M059J (cell line): Measurements from ENCODE around the gene SEMA3A. TPM values are rescaled to one million over a fixed set of nuclear protein-coding genes. Genes with fewer than 3 reads are reported as not detected.
"Not testable (repeated sequence)": the region's sequence is repeated elsewhere in the genome, so short reads cannot be mapped to it uniquely, and the experiment has no call there.

Experiments used
- DNase-seq: peaks from one replicate; pipeline ENCODE4 v3.0.0-alpha.2; 2012; ENCODE audit warnings: low read depth
- total RNA-seq: library from RNA; depleted of rRNA; stranded (reverse); fragments of >200 nt; shearing (Covaris generic); gene quantifications from 2 replicates; pipeline ENCODE4 v1.2.3, GENCODE V29; 2014

SEMA3A gene
- total RNA-seq, 1 experiment from 2014 or later: 20.1 TPM

- DNase-seq: not testable (repeated sequence)
Observed at GRCh38 chr7:84062489-84062901, 132.1 kb downstream of the SEMA3A start.

GRCh38 chr7:84060760-84061261, 133.8 kb downstream of the SEMA3A start:
- peak; percentile 61 for DNase-seq

- no peak for DNase-seq
Observed at GRCh38 chr7:84060000-84060399, 134.6 kb downstream of the SEMA3A start.

GRCh38 chr7:84058311-84059076, 136.1 kb downstream of the SEMA3A start:
- peak; percentile 70 for DNase-seq

GRCh38 chr7:84057576-84057975, 137.0 kb downstream of the SEMA3A start:
- no peak for DNase-seq

GRCh38 chr7:84055904-84056605, 138.5 kb downstream of the SEMA3A start:
- no peak for DNase-seq

- not testable (repeated sequence) for DNase-seq
Observed at GRCh38 chr7:84055199-84055598, 139.4 kb downstream of the SEMA3A start.

GRCh38 chr7:84049071-84049836, 145.3 kb downstream of the SEMA3A start:
- peak; percentile 71 for DNase-seq

- DNase-seq: no peak
Observed at GRCh38 chr7:84047085-84047484, 147.5 kb downstream of the SEMA3A start.

GRCh38 chr7:84044834-84045233, 149.8 kb downstream of the SEMA3A start:
- DNase-seq: no peak

GRCh38 chr7:84043661-84044191, 150.9 kb downstream of the SEMA3A start:
- no peak for DNase-seq

GRCh38 chr7:84042110-84042539, 152.5 kb downstream of the SEMA3A start:
- DNase-seq: peak; percentile 94

- no peak for DNase-seq
Observed at GRCh38 chr7:84041649-84042048, 152.9 kb downstream of the SEMA3A start.

GRCh38 chr7:84040355-84040754, 154.2 kb downstream of the SEMA3A start:
- DNase-seq: no peak

GRCh38 chr7:84039432-84039831, 155.2 kb downstream of the SEMA3A start:
- DNase-seq: no peak

- DNase-seq: no peak
Observed at GRCh38 chr7:84027678-84028077, 166.9 kb downstream of the SEMA3A start.

- peak; percentile 99 for DNase-seq
Observed at GRCh38 chr7:84025332-84025927, 169.2 kb downstream of the SEMA3A start.

GRCh38 chr7:84022684-84023308, 171.8 kb downstream of the SEMA3A start:
- DNase-seq: peak; percentile 28

GRCh38 chr7:84022009-84022408, 172.6 kb downstream of the SEMA3A start:
- no peak for DNase-seq

GRCh38 chr7:84021292-84021908, 173.2 kb downstream of the SEMA3A start:
- peak; percentile 33 for DNase-seq
